ENCODE results near the gene CDH12.

DNA sequence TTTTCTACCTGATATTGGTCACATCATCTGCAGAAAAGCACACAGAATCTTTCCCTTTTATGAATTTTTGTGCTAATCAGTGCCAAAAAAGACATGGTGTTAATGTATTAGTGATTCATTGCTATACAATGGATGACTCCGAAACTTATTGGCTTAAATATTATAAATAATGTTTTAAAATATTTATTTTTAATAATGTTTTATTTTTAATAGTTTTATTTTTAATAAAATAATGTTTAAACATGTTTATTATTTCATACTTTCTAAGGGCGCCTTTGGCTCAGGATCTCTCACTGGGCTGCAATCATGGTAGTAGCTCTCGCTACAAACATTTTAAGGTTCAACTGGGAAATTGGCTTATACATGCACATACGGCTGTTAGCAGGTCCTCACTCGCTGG lies 65.7 kb downstream of the CDH12 start:
- TF ChIP-seq, protein P1, sequence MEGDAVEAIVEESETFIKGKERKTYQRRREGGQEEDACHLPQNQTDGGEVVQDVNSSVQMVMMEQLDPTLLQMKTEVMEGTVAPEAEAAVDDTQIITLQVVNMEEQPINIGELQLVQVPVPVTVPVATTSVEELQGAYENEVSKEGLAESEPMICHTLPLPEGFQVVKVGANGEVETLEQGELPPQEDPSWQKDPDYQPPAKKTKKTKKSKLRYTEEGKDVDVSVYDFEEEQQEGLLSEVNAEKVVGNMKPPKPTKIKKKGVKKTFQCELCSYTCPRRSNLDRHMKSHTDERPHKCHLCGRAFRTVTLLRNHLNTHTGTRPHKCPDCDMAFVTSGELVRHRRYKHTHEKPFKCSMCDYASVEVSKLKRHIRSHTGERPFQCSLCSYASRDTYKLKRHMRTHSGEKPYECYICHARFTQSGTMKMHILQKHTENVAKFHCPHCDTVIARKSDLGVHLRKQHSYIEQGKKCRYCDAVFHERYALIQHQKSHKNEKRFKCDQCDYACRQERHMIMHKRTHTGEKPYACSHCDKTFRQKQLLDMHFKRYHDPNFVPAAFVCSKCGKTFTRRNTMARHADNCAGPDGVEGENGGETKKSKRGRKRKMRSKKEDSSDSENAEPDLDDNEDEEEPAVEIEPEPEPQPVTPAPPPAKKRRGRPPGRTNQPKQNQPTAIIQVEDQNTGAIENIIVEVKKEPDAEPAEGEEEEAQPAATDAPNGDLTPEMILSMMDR (IDR thresholded peaks at IDR 0.05 in 8 of 11, conservative IDR thresholded peaks at IDR 0.05 in 3 of 11), result no peak
- no peak for TF ChIP-seq POLR2AphosphoS5 (IDR thresholded peaks at IDR 0.05)
